ACC112 (cell line): Measurements from ENCODE around the gene KIF24.
"Not testable (repeated sequence)": the region's sequence is repeated elsewhere in the genome, so short reads cannot be mapped to it uniquely, and the experiment has no call there.

Experiments used
- H2AFZ ChIP-seq: fragments of 200-600 bp; sonication (generic); one replicate; pipeline ENCODE4 v1.6.0; 2017; ENCODE audit warnings: antibody characterized with exemption, low read length; ENCODE audit not compliant: unreplicated experiment
- H3K27ac ChIP-seq: fragments of 200-600 bp; sonication (generic); 2 replicates; pipeline ENCODE4 v1.5.1; 2014; ENCODE audit warnings: low read depth, mild to moderate bottlenecking, antibody characterized with exemption, low read length, moderate library complexity
- H3K27me3 ChIP-seq: fragments of 200-600 bp; sonication (generic); 2 replicates; pipeline ENCODE4 v1.6.1; 2014; ENCODE audit warnings: mild to moderate bottlenecking, antibody characterized with exemption, low read length, moderate library complexity, mixed read lengths; ENCODE audit not compliant: insufficient read depth
- H3K36me3 ChIP-seq: fragments of 200-600 bp; sonication (generic); 2 replicates; pipeline ENCODE4 v1.6.1; 2016; ENCODE audit warnings: mild to moderate bottlenecking, antibody characterized with exemption, low read length, moderate library complexity, mixed read lengths; ENCODE audit not compliant: insufficient read depth
- H3K4me1 ChIP-seq: fragments of 200-600 bp; sonication (generic); one replicate; pipeline ENCODE4 v1.6.1; 2016; ENCODE audit warnings: low read length, mixed read lengths; ENCODE audit not compliant: insufficient read depth, unreplicated experiment, control insufficient read depth
- H3K4me3 ChIP-seq: fragments of 200-600 bp; sonication (generic); 2 replicates; pipeline ENCODE4 v1.5.1; 2014; ENCODE audit warnings: mild to moderate bottlenecking, low read depth, low read length
- H3K79me2 ChIP-seq: fragments of 200-600 bp; sonication (generic); one replicate; pipeline ENCODE4 v1.6.0; 2016; ENCODE audit warnings: low read length; ENCODE audit not compliant: control insufficient read depth, unreplicated experiment, insufficient read depth

KIF24 gene

DNA sequence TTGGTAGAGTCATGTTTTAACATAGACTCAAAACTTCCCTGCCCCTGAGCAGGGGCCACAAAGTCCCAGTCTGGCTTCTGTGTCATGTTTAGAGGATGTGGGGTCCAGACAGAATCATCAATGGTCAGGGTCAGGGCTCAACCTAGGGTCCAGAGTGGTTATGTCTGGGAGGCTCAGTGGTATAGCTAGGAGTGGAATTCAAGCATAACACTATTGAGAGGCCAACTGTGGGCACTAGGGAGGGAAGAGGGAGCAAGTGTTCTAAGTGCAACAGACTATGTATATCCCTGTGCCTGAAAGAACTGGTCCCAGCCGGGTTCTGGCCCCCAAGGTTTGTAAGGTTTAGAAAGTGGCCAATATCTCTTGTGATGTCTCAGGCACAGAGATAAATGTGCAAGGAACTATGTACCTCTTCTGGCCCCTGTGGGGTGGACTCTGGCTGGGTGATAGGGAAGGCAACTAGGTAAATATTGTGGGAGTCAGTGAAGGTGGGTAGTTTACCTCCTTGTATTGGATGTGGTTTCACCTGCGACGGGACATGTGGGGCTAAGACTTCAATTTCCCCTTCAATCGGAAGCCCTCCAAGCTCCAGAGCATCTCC, 33.6 kb upstream of the KIF24 start:
- Histone ChIP-seq H3K79me2 (no peaks in the 10 kb centered on the region), H2AFZ (no peak overlapping the region), H3K36me3 (peaks cover 4% of the 10 kb centered on the region; the same call in 1 of the 2 replicates), H3K4me1 (no peaks in the 10 kb centered on the region), H3K4me3 (no peak overlapping the region), H3K27me3 (no peaks in the 10 kb centered on the region), H3K27ac (no peak overlapping the region)

GRCh38 chr9:34352957-34353356, 23.9 kb upstream of the KIF24 start:
- not testable (repeated sequence) for H2AFZ ChIP-seq, H3K79me2 ChIP-seq, H3K4me3 ChIP-seq, H3K27ac ChIP-seq, H3K36me3 ChIP-seq, H3K27me3 ChIP-seq, H3K4me1 ChIP-seq

GRCh38 chr9:34352122-34352652, 23.1 kb upstream of the KIF24 start:
- not testable (repeated sequence) for H3K4me3 ChIP-seq, H2AFZ ChIP-seq, H3K27me3 ChIP-seq, H3K4me1 ChIP-seq, H3K79me2 ChIP-seq, H3K36me3 ChIP-seq, H3K27ac ChIP-seq

GRCh38 chr9:34349324-34349723, 20.3 kb upstream of the KIF24 start:
- H3K27ac ChIP-seq, result no peak overlapping the region
- no peak overlapping the region for H3K4me3 ChIP-seq
- no peak overlapping the region for H2AFZ ChIP-seq
- no peaks in the 10 kb centered on the region for H3K4me1 ChIP-seq
- H3K27me3 ChIP-seq, result no peaks in the 10 kb centered on the region
- no peaks in the 10 kb centered on the region for H3K36me3 ChIP-seq
- no peaks in the 10 kb centered on the region for H3K79me2 ChIP-seq

GRCh38 chr9:34347800-34348158, 18.7 kb upstream of the KIF24 start:
- Histone ChIP-seq H3K27me3 (no peaks in the 10 kb centered on the region), H3K79me2 (no peaks in the 10 kb centered on the region), H2AFZ (no peak overlapping the region), H3K4me3 (no peak overlapping the region), H3K36me3 (no peaks in the 10 kb centered on the region), H3K4me1 (no peaks in the 10 kb centered on the region), H3K27ac (no peak overlapping the region)

DNA sequence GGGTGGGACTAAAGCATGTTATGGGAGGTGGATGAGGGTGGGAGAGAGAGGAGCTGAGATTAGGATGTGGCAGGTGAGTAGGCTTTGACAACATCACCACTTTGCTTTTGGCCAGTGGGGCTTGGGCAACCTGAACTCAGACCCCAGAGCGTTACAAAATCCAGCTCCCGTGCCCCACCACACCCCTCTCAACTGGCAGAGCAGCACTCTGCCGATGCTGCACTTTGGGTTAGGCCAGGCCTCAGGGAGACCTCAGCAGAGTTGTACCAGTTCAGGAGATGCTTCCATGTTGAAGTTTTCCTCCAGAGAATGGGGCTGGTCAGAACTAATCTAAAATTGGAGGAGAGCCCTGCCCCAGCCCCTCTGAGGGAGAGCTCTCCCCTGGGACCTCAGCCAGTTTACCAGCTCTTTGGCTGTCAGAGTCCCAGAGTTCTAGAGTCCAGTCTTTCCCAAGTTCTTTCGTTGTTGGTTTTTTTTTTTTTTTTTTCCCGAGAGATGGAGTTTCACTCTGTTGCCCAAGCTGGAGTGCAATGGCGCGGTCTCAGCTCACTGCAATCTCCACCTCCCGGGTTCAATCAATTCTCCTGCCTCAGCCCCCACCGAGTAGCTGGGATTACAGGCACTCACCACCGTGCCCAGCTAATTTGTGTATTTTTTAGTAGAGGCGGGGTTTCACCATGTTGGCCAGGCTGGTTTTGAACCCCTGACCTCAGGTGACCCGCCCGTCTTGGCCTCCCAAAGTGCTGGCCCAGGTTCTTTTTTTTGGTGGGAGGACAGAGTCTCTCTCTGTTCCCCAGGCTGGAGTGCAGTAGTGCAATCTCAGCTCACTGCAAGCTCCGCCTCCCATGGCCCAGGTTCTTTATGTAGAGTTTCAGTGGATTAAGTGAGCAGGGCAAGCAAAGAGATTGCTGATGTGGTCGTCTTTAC, 18.1 kb upstream of the KIF24 start:
- no peak overlapping the region for H2AFZ ChIP-seq

GRCh38 chr9:34343605-34344004, 14.5 kb upstream of the KIF24 start:
- H3K4me1 ChIP-seq, result no peaks in the 10 kb centered on the region
- no peaks in the 10 kb centered on the region for H3K79me2 ChIP-seq
- H3K27ac ChIP-seq, result no peak overlapping the region
- H3K27me3 ChIP-seq, result no peaks in the 10 kb centered on the region
- H3K4me3 ChIP-seq, result no peak overlapping the region
- peaks cover 6% of the 10 kb centered on the region; the same call in 1 of the 2 replicates for H3K36me3 ChIP-seq
- no peak overlapping the region for H2AFZ ChIP-seq

More for the DNA sequence above, 18.1 kb upstream of the KIF24 start:
- Histone ChIP-seq H3K4me1 (no peaks in the 10 kb centered on the region), H3K4me3 (no peak overlapping the region), H3K27me3 (no peaks in the 10 kb centered on the region), H3K36me3 (peaks cover 3% of the 10 kb centered on the region; the same call in 1 of the 2 replicates), H3K27ac (no peak overlapping the region), H3K79me2 (no peaks in the 10 kb centered on the region)

DNA sequence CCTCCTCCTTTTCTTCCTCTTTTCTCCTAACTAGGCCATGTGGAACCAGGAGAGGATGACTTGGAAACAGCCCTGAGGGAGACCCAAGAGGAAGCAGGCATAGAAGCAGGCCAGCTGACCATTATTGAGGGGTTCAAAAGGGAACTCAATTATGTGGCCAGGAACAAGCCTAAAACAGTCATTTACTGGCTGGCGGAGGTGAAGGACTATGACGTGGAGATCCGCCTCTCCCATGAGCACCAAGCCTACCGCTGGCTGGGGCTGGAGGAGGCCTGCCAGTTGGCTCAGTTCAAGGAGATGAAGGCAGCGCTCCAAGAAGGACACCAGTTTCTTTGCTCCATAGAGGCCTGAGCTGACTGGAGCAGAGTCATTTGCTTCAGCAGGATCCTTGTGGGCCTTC, 14.0 kb upstream of the KIF24 start:
- no peak overlapping the region for H2AFZ ChIP-seq
- no peaks in the 10 kb centered on the region for H3K4me1 ChIP-seq
- H3K79me2 ChIP-seq, result no peaks in the 10 kb centered on the region
- H3K36me3 ChIP-seq, result peaks cover 8% of the 10 kb centered on the region; the same call in 1 of the 2 replicates
- no peak overlapping the region for H3K4me3 ChIP-seq
- H3K27me3 ChIP-seq, result no peaks in the 10 kb centered on the region
- no peak overlapping the region for H3K27ac ChIP-seq

GRCh38 chr9:34341659-34342295, 12.7 kb upstream of the KIF24 start:
- H3K79me2 ChIP-seq, result no peaks in the 10 kb centered on the region
- no peak overlapping the region for H3K4me3 ChIP-seq
- H3K27ac ChIP-seq, result no peak overlapping the region
- H3K27me3 ChIP-seq, result no peaks in the 10 kb centered on the region
- no peak overlapping the region for H2AFZ ChIP-seq
- H3K36me3 ChIP-seq, result peaks cover 11% of the 10 kb centered on the region; the same call in 1 of the 2 replicates
- H3K4me1 ChIP-seq, result no peaks in the 10 kb centered on the region

GRCh38 chr9:34338665-34339385, 9.8 kb upstream of the KIF24 start:
- Histone ChIP-seq H3K27me3 (no peaks in the 10 kb centered on the region), H3K36me3 (peaks cover 11% of the 10 kb centered on the region; the same call in 1 of the 2 replicates), H3K4me3 (no peak overlapping the region), H3K79me2 (peaks cover 16% of the 10 kb centered on the region), H3K27ac (no peak overlapping the region), H3K4me1 (no peaks in the 10 kb centered on the region), H2AFZ (no peak overlapping the region)
